GM18498 (cell line): ENCODE measurements around the gene SLC66A1.
"Not testable (repeated sequence)": the region's sequence is repeated elsewhere in the genome, so short reads cannot be mapped to it uniquely, and the experiment has no call there.

ENCODE experiments used
- ATAC-seq: cut with Tn5 transposase; IDR thresholded peaks from one replicate; pipeline ENCODE4 v1.9.1; 2021; ENCODE audit warnings: mild to moderate bottlenecking, moderate library complexity; ENCODE audit not compliant: unreplicated experiment

Gene SLC66A1

GRCh38 chr1:19311931-19312781 is at the start of gene SLC66A1, which contains the start of gene AKR7A2:
SLC66A1 (plus strand) TSS chr1:19312326; CDS start chr1:19317678, 5,352 bp downstream.
AKR7A2 (minus strand) TSS chr1:19312144; CDS start chr1:19312124, 20 bp downstream.
- peak; percentile 79 for ATAC-seq

- no peak for ATAC-seq
These were observed 49.4 kb upstream of the SLC66A1 start for GRCh38 chr1:19262744-19263143.

- no peak for ATAC-seq
These were observed 43.7 kb upstream of the SLC66A1 start for GRCh38 chr1:19268445-19268844.

GRCh38 chr1:19269427-19270342 is 42.4 kb upstream of the SLC66A1 start:
- not testable (repeated sequence) for ATAC-seq

GRCh38 chr1:19270343-19270730 is 41.8 kb upstream of the SLC66A1 start:
- not testable (repeated sequence) for ATAC-seq

GRCh38 chr1:19272064-19272463 is 40.1 kb upstream of the SLC66A1 start:
- no peak for ATAC-seq

- no peak for ATAC-seq
These were observed 38.9 kb upstream of the SLC66A1 start for GRCh38 chr1:19273106-19273843.

- not testable (repeated sequence) for ATAC-seq
These were observed 38.1 kb upstream of the SLC66A1 start for GRCh38 chr1:19273844-19274531.

GRCh38 chr1:19274636-19275035 is 37.5 kb upstream of the SLC66A1 start:
- no peak for ATAC-seq

- ATAC-seq = no peak
These were observed 28.2 kb upstream of the SLC66A1 start for GRCh38 chr1:19283891-19284290.

GRCh38 chr1:19284881-19285280 is 27.2 kb upstream of the SLC66A1 start:
- ATAC-seq = no peak

GRCh38 chr1:19285366-19285765 is 26.8 kb upstream of the SLC66A1 start:
- not testable (repeated sequence) for ATAC-seq

- not testable (repeated sequence) for ATAC-seq
These were observed 26.3 kb upstream of the SLC66A1 start for GRCh38 chr1:19285807-19286206.

GRCh38 chr1:19287436-19288185 is 24.5 kb upstream of the SLC66A1 start:
- no peak for ATAC-seq

GRCh38 chr1:19288324-19289241 is 23.5 kb upstream of the SLC66A1 start, which contains the start of gene AKR7A3:
AKR7A3 (minus strand) TSS chr1:19288770; CDS start chr1:19288709, 61 bp downstream.
- not testable (repeated sequence) for ATAC-seq

GRCh38 chr1:19289244-19289643 is 22.9 kb upstream of the SLC66A1 start:
- no peak for ATAC-seq

- no peak for ATAC-seq
These were observed 17.5 kb upstream of the SLC66A1 start for GRCh38 chr1:19294638-19295037.

GRCh38 chr1:19300211-19300610 is 11.9 kb upstream of the SLC66A1 start:
- ATAC-seq = no peak
